Measurements from ENCODE around the gene SLC35F3.

SLC35F3 gene

GRCh38 chr1:234212764-234213657 lies 308.5 kb downstream of the SLC35F3 start:
- Histone ChIP-seq H3K4me2 (ENCODE audit: low read length) (no peak overlapping the region), H3K79me2 (ENCODE audit: control insufficient read depth, low read length) (no peaks in the 10 kb centered on the region), H4K20me1 (ENCODE audit: control insufficient read depth, insufficient read depth, low read depth, low read length) (no peaks in the 10 kb centered on the region), H3K9me2 (replicated peaks; ENCODE audit: control insufficient read depth, low read length) (no peaks in the 10 kb centered on the region), H3K27ac (ENCODE audit: low read depth, low read length) (no peak overlapping the region), H3F3A (ENCODE audit: control insufficient read depth, insufficient read depth) (no peaks in the 10 kb centered on the region), H3K9me3 (ENCODE audit: control insufficient read depth, insufficient read depth, low read length) (no peaks in the 10 kb centered on the region), H3K27me3 (ENCODE audit: control insufficient read depth, low read length) (no peaks in the 10 kb centered on the region), H3K36me3 (ENCODE audit: control insufficient read depth, low read length) (no peaks in the 10 kb centered on the region), H3K4me3 (ENCODE audit: low read length) (no peak overlapping the region), H3K4me1 (ENCODE audit: control insufficient read depth, low read length) (no peaks in the 10 kb centered on the region)
- TF ChIP-seq CTCF (IDR thresholded peaks at IDR 0.05; ENCODE audit: low read depth, low read length, poor library complexity, severe bottlenecking) (peak; percentile 52), EZH2phosphoT487 (IDR thresholded peaks at IDR 0.05; ENCODE audit: borderline replicate concordance, low read length) (no peak)

- no peaks in the 10 kb centered on the region for H3K9me2 ChIP-seq (replicated peaks; ENCODE audit: control insufficient read depth, low read length)
- H3K79me2 ChIP-seq (ENCODE audit: control insufficient read depth, low read length), result no peaks in the 10 kb centered on the region
- no peaks in the 10 kb centered on the region for H3F3A ChIP-seq (ENCODE audit: control insufficient read depth, insufficient read depth)
- H4K20me1 ChIP-seq (ENCODE audit: control insufficient read depth, insufficient read depth, low read depth, low read length), result no peaks in the 10 kb centered on the region
- H3K27me3 ChIP-seq (ENCODE audit: control insufficient read depth, low read length), result no peaks in the 10 kb centered on the region
- no peaks in the 10 kb centered on the region for H3K36me3 ChIP-seq (ENCODE audit: control insufficient read depth, low read length)
- H3K27ac ChIP-seq (ENCODE audit: low read depth, low read length), result no peak overlapping the region
- TF ChIP-seq EZH2phosphoT487 (IDR thresholded peaks at IDR 0.05; ENCODE audit: borderline replicate concordance, low read length) (no peak), CTCF (IDR thresholded peaks at IDR 0.05; ENCODE audit: low read depth, low read length, poor library complexity, severe bottlenecking) (no peak)
- H3K4me3 ChIP-seq (ENCODE audit: low read length), result no peak overlapping the region
- H3K4me1 ChIP-seq (ENCODE audit: control insufficient read depth, low read length), result no peaks in the 10 kb centered on the region
- no peaks in the 10 kb centered on the region for H3K9me3 ChIP-seq (ENCODE audit: control insufficient read depth, insufficient read depth, low read length)
- no peak overlapping the region for H3K4me2 ChIP-seq (ENCODE audit: low read length)
These were observed 309.2 kb downstream of the SLC35F3 start for GRCh38 chr1:234213658-234214128.

DNA sequence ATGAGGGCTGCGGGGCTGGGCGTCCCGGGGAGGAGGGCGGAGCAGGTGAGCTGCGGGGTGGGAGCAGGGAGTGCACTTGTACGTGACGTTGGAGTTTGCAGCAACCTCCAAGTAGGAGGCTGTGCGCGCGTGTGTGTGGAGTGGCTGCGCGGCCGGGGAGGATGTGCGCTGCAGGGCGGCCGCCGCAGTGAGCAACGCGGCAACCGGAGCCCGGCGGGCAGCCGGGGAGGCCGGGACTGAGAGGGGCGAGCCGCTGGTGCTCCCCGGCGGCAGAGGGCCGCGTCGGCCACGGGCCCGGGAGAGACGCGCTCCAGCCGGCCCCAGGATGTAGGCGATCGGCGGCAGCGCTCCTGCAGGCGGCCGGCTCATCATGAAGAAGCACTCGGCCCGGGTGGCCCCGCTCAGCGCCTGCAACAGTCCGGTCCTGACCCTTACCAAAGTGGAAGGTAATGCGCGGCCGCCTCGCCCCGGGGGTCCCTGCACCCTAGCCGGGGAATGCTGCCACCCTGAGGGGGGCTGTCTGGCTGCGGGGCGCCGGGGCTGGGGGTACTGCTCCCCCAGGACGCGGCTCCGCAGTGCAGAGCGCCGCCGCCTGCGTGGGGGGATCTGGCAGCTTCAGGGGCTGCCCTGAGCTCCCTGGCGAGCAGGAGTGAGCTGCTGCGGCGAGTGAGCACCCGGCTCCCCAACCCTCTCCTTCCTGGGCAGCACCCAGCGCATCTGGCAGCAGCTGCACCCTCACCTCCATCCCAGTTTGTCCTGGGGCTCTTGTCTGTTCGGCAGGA lies 309.8 kb downstream of the SLC35F3 start:
- Histone ChIP-seq H3K36me3 (ENCODE audit: control insufficient read depth, low read length) (no peaks in the 10 kb centered on the region), H3K79me2 (ENCODE audit: control insufficient read depth, low read length) (no peaks in the 10 kb centered on the region), H3K9me3 (ENCODE audit: control insufficient read depth, insufficient read depth, low read length) (no peaks in the 10 kb centered on the region), H3K9me2 (replicated peaks; ENCODE audit: control insufficient read depth, low read length) (no peaks in the 10 kb centered on the region), H3K4me2 (ENCODE audit: low read length) (no peak overlapping the region), H3F3A (ENCODE audit: control insufficient read depth, insufficient read depth) (no peaks in the 10 kb centered on the region), H3K27ac (ENCODE audit: low read depth, low read length) (no peak overlapping the region), H3K4me3 (ENCODE audit: low read length) (no peak overlapping the region), H3K27me3 (ENCODE audit: control insufficient read depth, low read length) (no peaks in the 10 kb centered on the region), H4K20me1 (ENCODE audit: control insufficient read depth, insufficient read depth, low read depth, low read length) (no peaks in the 10 kb centered on the region), H3K4me1 (ENCODE audit: control insufficient read depth, low read length) (no peaks in the 10 kb centered on the region)
- TF ChIP-seq EZH2phosphoT487 (IDR thresholded peaks at IDR 0.05; ENCODE audit: borderline replicate concordance, low read length) (no peak), CTCF (IDR thresholded peaks at IDR 0.05; ENCODE audit: low read depth, low read length, poor library complexity, severe bottlenecking) (no peak)
